K562 (cell line): Measurements from ENCODE around the gene KRTAP8-1. TPM values are rescaled to one million over a fixed set of nuclear protein-coding genes. Genes with fewer than 3 reads are reported as not detected.

Experiments
- ATAC-seq: fragments of 200-7000 bp; cut with Tn5 transposase; 3 replicates; pipeline ENCODE4 v1.9.1; 2020; ENCODE audit warnings: moderate library complexity
- BruUV-seq: library from RNA; stranded (reverse); fragments of 400-500 nt; replicated peaks from 2 replicates; lab custom pipeline; 2021; lab: Mats Ljungman, UMichigan
- CTCF ChIA-PET: fragments of 300-600 bp; formaldehyde crosslinking; extraction: SDS; loops from one replicate; lab custom pipeline; 2021; ENCODE audit warnings: low intra/inter-chr PET ratio; lab: Yijun Ruan, JAX
- POLR2A ChIA-PET: fragments of 300-600, 350-650 bp; sonication (Branson Sonifier 250); formaldehyde crosslinking; extraction: SDS; loops from one replicate; lab custom pipeline; 2021; ENCODE audit warnings: antibody characterized with exemption, inconsistent platforms; lab: Yijun Ruan, JAX
- DNase-seq, 4 experiments: peaks; one replicate each; pipeline versions ENCODE4 v3.0.0 to v3.0.0-alpha.2; 2011 to 2018; ENCODE audit warnings: low spot score in 3 of 4, mixed read lengths in 3 of 4; ENCODE audit errors: extremely low read depth in 1 of 4
- FAIRE-seq: peaks from 2 replicates; lab custom pipeline; 2011; peaks lifted over from hg19 to GRCh38; lab: Jason Lieb, UNC
- H2AFZ ChIP-seq: 2 replicates; pipeline ENCODE4 v1.6.0; 2011; ENCODE audit warnings: low read depth, low read length, control low read depth, inconsistent platforms
- H3K27ac ChIP-seq: fragments of 200-600 bp; 3 replicates; pipeline ENCODE4 v1.8.0; 2011; ENCODE audit warnings: low read depth, mild to moderate bottlenecking, control low read depth, inconsistent platforms, low read length, moderate library complexity, mixed read lengths; ENCODE audit errors: extremely low read depth
- H3K27me3 ChIP-seq, 2 experiments: fragments of 300-600 bp in 1 of 2; 2 replicates in 1 of 2; 3 replicates in 1 of 2; pipeline versions ENCODE4 v1.6.0 to v1.8.0; 2011; ENCODE audit warnings: inconsistent platforms in 2 of 2, low read length in 2 of 2, mild to moderate bottlenecking in 1 of 2, mixed read lengths in 1 of 2, moderate library complexity in 1 of 2; ENCODE audit not compliant: control insufficient read depth in 2 of 2, insufficient read depth in 2 of 2
- H3K36me3 ChIP-seq: fragments of 300-600 bp; 3 replicates; pipeline ENCODE4 v1.8.0; 2011; ENCODE audit warnings: mild to moderate bottlenecking, low read length, inconsistent platforms; ENCODE audit not compliant: control insufficient read depth, insufficient read depth
- H3K4me1 ChIP-seq, 2 experiments: fragments of 200-600 bp in 1 of 2; replicated peaks in 1 of 2; 2 replicates in 1 of 2; 3 replicates in 1 of 2; pipeline versions ENCODE4 v1.5.1 to v1.8.0; 2011; ENCODE audit warnings: inconsistent platforms in 2 of 2, low read length in 2 of 2, mild to moderate bottlenecking in 1 of 2, mixed read lengths in 1 of 2, moderate library complexity in 1 of 2; ENCODE audit not compliant: control insufficient read depth in 2 of 2, insufficient read depth in 2 of 2
- H3K4me2 ChIP-seq: 2 replicates; pipeline ENCODE4 v1.6.1; 2011; ENCODE audit warnings: low read length, control low read depth, inconsistent platforms, mixed read lengths; ENCODE audit not compliant: insufficient read depth
- H3K4me3 ChIP-seq: fragments of 200-600 bp; sonication (generic), shearing (Covaris generic); 2 replicates; pipeline ENCODE4 v1.5.1; 2016; ENCODE audit warnings: control low read depth, inconsistent platforms
- H3K79me2 ChIP-seq: fragments of 200-600 bp; 3 replicates; pipeline ENCODE4 v1.8.0; 2011; ENCODE audit warnings: low read length, inconsistent platforms; ENCODE audit not compliant: control insufficient read depth, insufficient read depth
- H3K9ac ChIP-seq, 2 experiments: 2 replicates each; pipeline versions ENCODE4 v1.6.0 to v1.6.1; 2011; ENCODE audit warnings: low read depth in 2 of 2, low read length in 2 of 2, control low read depth in 1 of 2, inconsistent platforms in 1 of 2, mild to moderate bottlenecking in 1 of 2, mixed read lengths in 1 of 2; ENCODE audit not compliant: insufficient read depth in 1 of 2
- H3K9me1 ChIP-seq: one replicate; pipeline ENCODE4 v1.6.0; 2011; ENCODE audit warnings: inconsistent platforms, mild to moderate bottlenecking, low read length, moderate library complexity; ENCODE audit not compliant: control insufficient read depth, insufficient read depth
- H3K9me3 ChIP-seq: replicated peaks from 2 replicates; pipeline ENCODE4 v1.5.1; 2011; ENCODE audit warnings: low read depth, low read length, inconsistent platforms; ENCODE audit not compliant: control insufficient read depth, insufficient read depth
- H4K20me1 ChIP-seq: replicated peaks from 2 replicates; pipeline ENCODE4 v1.6.1; 2011; ENCODE audit warnings: low read length, inconsistent platforms, mixed read lengths; ENCODE audit not compliant: control insufficient read depth, insufficient read depth
- FOXM1 ChIP-seq, 2 experiments: fragments of 450-650 bp in 1 of 2; sonication (generic) in 1 of 2; formaldehyde crosslinking in 1 of 2; IDR thresholded peaks; 2 replicates each; pipeline versions ENCODE4 v1.6.1 to v1.9.0; 2017 to 2022; ENCODE audit warnings: low read depth in 2 of 2, mild to moderate bottlenecking in 2 of 2, missing genetic modification reagents in 1 of 2, moderate library complexity in 1 of 2
- GTF2E2 ChIP-seq: fragments of 200-800 bp; sonication (Bioruptor generic); IDR thresholded peaks from 2 replicates; pipeline ENCODE4 v1.6.1; 2016; ENCODE audit warnings: missing genetic modification characterization, missing compliant biosample characterization
- HNRNPUL1 ChIP-seq: fragments of 200-400 bp; formaldehyde crosslinking; IDR thresholded peaks from 2 replicates; pipeline ENCODE4 v1.6.1; 2017; ENCODE audit warnings: low read length
- KLF16 ChIP-seq: IDR thresholded peaks from 2 replicates; pipeline ENCODE4 v1.6.1; 2016; ENCODE audit warnings: antibody characterized with exemption
- NFE2 ChIP-seq: IDR thresholded peaks from 2 replicates; pipeline ENCODE4 v1.6.1; 2014; ENCODE audit warnings: antibody characterized with exemption, low read depth
- NR2F6 ChIP-seq: fragments of 450-650 bp; formaldehyde crosslinking; IDR thresholded peaks from 2 replicates; pipeline ENCODE4 v1.4.0; 2020; ENCODE audit warnings: mild to moderate bottlenecking
- RAD21 ChIP-seq, 2 experiments: fragments of 250-450 bp in 1 of 2; fragments of 450-650 bp in 1 of 2; sonication (Bioruptor Pico) in 1 of 2; formaldehyde crosslinking in 1 of 2; IDR thresholded peaks in 1 of 2; conservative IDR thresholded peaks in 1 of 2; 2 replicates each; pipeline versions ENCODE4 v1.4.0 to v1.8.0; 2020 to 2022; ENCODE audit warnings: mild to moderate bottlenecking in 2 of 2, moderate library complexity in 1 of 2
- RBM34 ChIP-seq: fragments of 200-400 bp; formaldehyde crosslinking; IDR thresholded peaks from 2 replicates; pipeline ENCODE4 v1.6.1; 2018; ENCODE audit warnings: low read length, borderline replicate concordance; ENCODE audit not compliant: insufficient read depth
- RHOXF2B ChIP-seq: fragments of 250-450 bp; sonication (Bioruptor Pico); conservative IDR thresholded peaks from 2 replicates; pipeline ENCODE4 v1.5.1; 2021
- TAL1 ChIP-seq: fragments of 450-650 bp; IDR thresholded peaks from 2 replicates; pipeline ENCODE4 v1.6.1; 2016; ENCODE audit warnings: mild to moderate bottlenecking
- ZNF232 ChIP-seq: sonication (generic); formaldehyde crosslinking; IDR thresholded peaks from 2 replicates; pipeline ENCODE4 v1.8.0; 2022; ENCODE audit warnings: mild to moderate bottlenecking, missing genetic modification reagents
- ZSCAN29 ChIP-seq: fragments of 450-650 bp; IDR thresholded peaks from 2 replicates; pipeline ENCODE4 v1.6.1; 2017
- WGBS: fragments of 100-300 bp; shearing (Covaris generic); methylation state at CpG from one replicate; pipeline ENCODE4 v1.1.6; 2016; ENCODE audit warnings: low coverage, mixed read lengths; ENCODE audit not compliant: insufficient coverage; ENCODE audit errors: missing lambda C conversion rate; 5-methylcytosine and 5-hydroxymethylcytosine counted together
- in situ Hi-C: fragments of 300-500 bp; cut with MboI; formaldehyde crosslinking; loops from 4 replicates; pipeline ENCODE4 v1.15.0; 2018; ENCODE audit warnings: inconsistent platforms, mixed read lengths
- intact Hi-C: fragments of 100-400 bp; cut with micrococcal nuclease; formaldehyde crosslinking; loops from 2 replicates; pipeline ENCODE4 v1.14.2; 2022
- polyA plus RNA-seq, 8 experiments: library from polyadenylated mRNA; depleted of rRNA in 4 of 8; stranded (reverse) in 5 of 8; unstranded in 3 of 8; fragments of >200 nt; fragmentation: Nextera tagmentation in 2 of 8; fragmentation: Illumina TruSeq in 1 of 8; extraction: Ambion mirVana in 2 of 8; extraction: Trizol in 1 of 8; gene quantifications; 2 replicates each; pipeline versions ENCODE4 v1.2.1 to v1.2.3, GENCODE V29; 2011 to 2014; ENCODE audit warnings: inconsistent platforms in 1 of 8, missing spikeins in 1 of 8
- total RNA-seq, 7 experiments: library from RNA; depleted of rRNA in 6 of 7; stranded (reverse); fragments of >200 nt in 6 of 7; fragmentation: Illumina TruSeq in 2 of 7; extraction: Trizol in 2 of 7; gene quantifications; 2 replicates each; pipeline versions ENCODE4 v1.2.1 to v1.2.3, GENCODE V29; 2011 to 2021; ENCODE audit warnings: low replicate concordance in 1 of 7
- TF ChIP-seq, protein P1 (sequence below): sonication (generic); formaldehyde crosslinking; IDR thresholded peaks from 2 replicates; pipeline ENCODE4 v1.8.1; 2022; ENCODE audit warnings: missing genetic modification reagents
- TF ChIP-seq, protein P2 (sequence below): fragments of 450-650 bp; formaldehyde crosslinking; IDR thresholded peaks from 2 replicates; pipeline ENCODE4 v1.4.0; 2022; ENCODE audit warnings: missing genetic modification characterization

KRTAP8-1 gene
- total and polyA plus RNA-seq, 9 of the 15 experiments (the other 6 are each of a cell fraction or from before 2014, with no cell fraction given): not detected

DNA sequence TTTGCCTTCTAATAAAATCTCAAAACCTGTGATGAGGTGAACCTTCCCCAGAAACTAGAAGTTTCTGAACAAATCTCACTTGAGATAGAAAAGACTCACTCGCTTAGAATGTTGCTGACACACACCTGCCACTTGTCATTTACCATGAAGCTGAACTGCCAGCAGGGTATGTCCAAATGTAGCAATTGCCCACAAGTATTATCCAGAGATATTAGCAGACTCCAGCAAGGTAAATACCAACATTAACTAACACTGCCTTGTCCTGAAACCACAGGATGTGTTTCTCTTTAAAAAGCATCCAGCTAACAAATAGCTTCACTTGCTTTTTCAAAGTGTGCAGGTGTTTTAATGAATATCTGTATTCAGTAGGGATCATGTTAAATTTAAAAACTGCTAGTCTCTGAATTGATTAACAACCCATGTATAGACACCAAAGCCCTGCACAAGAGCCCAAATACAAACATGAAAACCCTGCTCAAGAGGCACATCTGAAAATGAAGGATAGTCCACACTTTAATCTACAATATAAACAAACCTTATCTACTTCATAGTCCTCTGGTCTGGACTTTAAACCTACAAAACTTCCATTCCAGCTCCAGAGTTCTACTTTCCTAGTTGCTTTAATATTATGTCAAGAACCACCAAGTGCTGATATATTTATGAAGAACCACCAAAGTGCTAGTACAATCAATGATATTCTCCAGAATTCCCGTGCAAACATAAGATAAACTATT, 19.3 kb downstream of the KRTAP8-1 start:
- ChIA-PET CTCF (no interaction called here), POLR2A (no interaction called here)
- TF ChIP-seq RAD21 (CRISPR knock-in tag; conservative IDR thresholded peaks at IDR 0.05 in 1 of 2, IDR thresholded peaks at IDR 0.05 in 1 of 2): no peak
- TF ChIP-seq NR2F6 (CRISPR knock-in tag): no peak
- TF ChIP-seq, protein P1, sequence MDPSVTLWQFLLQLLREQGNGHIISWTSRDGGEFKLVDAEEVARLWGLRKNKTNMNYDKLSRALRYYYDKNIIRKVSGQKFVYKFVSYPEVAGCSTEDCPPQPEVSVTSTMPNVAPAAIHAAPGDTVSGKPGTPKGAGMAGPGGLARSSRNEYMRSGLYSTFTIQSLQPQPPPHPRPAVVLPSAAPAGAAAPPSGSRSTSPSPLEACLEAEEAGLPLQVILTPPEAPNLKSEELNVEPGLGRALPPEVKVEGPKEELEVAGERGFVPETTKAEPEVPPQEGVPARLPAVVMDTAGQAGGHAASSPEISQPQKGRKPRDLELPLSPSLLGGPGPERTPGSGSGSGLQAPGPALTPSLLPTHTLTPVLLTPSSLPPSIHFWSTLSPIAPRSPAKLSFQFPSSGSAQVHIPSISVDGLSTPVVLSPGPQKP (CRISPR knock-in tag): no peak
- no peak for TF ChIP-seq ZSCAN29
- TF ChIP-seq TAL1: no peak
- TF ChIP-seq NFE2: no peak
- TF ChIP-seq, protein P2, sequence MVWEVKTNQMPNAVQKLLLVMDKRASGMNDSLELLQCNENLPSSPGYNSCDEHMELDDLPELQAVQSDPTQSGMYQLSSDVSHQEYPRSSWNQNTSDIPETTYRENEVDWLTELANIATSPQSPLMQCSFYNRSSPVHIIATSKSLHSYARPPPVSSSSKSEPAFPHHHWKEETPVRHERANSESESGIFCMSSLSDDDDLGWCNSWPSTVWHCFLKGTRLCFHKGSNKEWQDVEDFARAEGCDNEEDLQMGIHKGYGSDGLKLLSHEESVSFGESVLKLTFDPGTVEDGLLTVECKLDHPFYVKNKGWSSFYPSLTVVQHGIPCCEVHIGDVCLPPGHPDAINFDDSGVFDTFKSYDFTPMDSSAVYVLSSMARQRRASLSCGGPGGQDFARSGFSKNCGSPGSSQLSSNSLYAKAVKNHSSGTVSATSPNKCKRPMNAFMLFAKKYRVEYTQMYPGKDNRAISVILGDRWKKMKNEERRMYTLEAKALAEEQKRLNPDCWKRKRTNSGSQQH (CRISPR knock-in tag): no peak
- no peak for TF ChIP-seq FOXM1 (IDR thresholded peaks at IDR 0.05; ENCODE audit: low read depth)
- no peak for TF ChIP-seq FOXM1 (CRISPR knock-in tag; IDR thresholded peaks at IDR 0.05; ENCODE audit: low read depth)
- no peak for TF ChIP-seq RBM34
- no peak for TF ChIP-seq ZNF232 (CRISPR knock-in tag)
- TF ChIP-seq RHOXF2B: no peak
- TF ChIP-seq KLF16: no peak
- no peak for TF ChIP-seq GTF2E2 (tag)
- no peak for TF ChIP-seq HNRNPUL1
- intact Hi-C loops (no loop called here), in situ Hi-C loops (no loop called here)
- H3K27ac ChIP-seq: no peak overlapping the region
- no peaks in the 10 kb centered on the region for H3K27me3 ChIP-seq
- DNase-seq (no peak), FAIRE-seq (no peak), ATAC-seq (no peak)
- WGBS: 0% methylated on average over 2 of the region's 2 CpGs
- no peak overlapping the region for H2AFZ ChIP-seq
- H3K4me1 ChIP-seq: no peaks in the 10 kb centered on the region
- H3K9me1 ChIP-seq: no peaks in the 10 kb centered on the region
- H3K36me3 ChIP-seq: no peaks in the 10 kb centered on the region
- no peaks in the 10 kb centered on the region for H3K79me2 ChIP-seq
- no peak overlapping the region for H3K4me3 ChIP-seq
- H4K20me1 ChIP-seq: no peaks in the 10 kb centered on the region
- no TSS peak for BruUV-seq
- no peak overlapping the region for H3K4me2 ChIP-seq
- no peak overlapping the region for H3K9ac ChIP-seq
- no peaks in the 10 kb centered on the region; the same call in 1 of the 2 replicates for H3K9me3 ChIP-seq
